Epithelial cell of proximal tubule (primary cell): ENCODE results near the gene APCDD1. TPM values are rescaled to one million over a fixed set of nuclear protein-coding genes. Genes with fewer than 3 reads are reported as not detected.

ENCODE experiments used
- DNase-seq: peaks from one replicate; pipeline ENCODE4 v3.0.0-alpha.2; 2011; ENCODE audit warnings: low read depth
- H3K4me3 ChIP-seq: 2 replicates; pipeline ENCODE4 v1.5.1; 2011; ENCODE audit warnings: low read depth, mild to moderate bottlenecking, low read length
- CTCF ChIP-seq: conservative IDR thresholded peaks from 2 replicates; pipeline ENCODE4 v1.5.1; 2012; ENCODE audit warnings: low read depth, mild to moderate bottlenecking, low read length
- total RNA-seq: library from RNA; depleted of rRNA; stranded (reverse); fragments of >200 nt; gene quantifications from 2 replicates; pipeline ENCODE4 v1.2.3, GENCODE V29; 2015

Gene APCDD1
- total RNA-seq, 1 donor from 2014 or later, result not detected

GRCh38 chr18:10412933-10413332 is 41.5 kb upstream of the APCDD1 start:
- DNase-seq, result no peak
- no peak overlapping the region for H3K4me3 ChIP-seq
- TF ChIP-seq CTCF, result no peak

- no peak overlapping the region for H3K4me3 ChIP-seq
- no peak for DNase-seq
- no peak for TF ChIP-seq CTCF
Measured at GRCh38 chr18:10413722-10414121, 40.7 kb upstream of the APCDD1 start.

GRCh38 chr18:10414293-10414842 is 40.1 kb upstream of the APCDD1 start:
- no peak for TF ChIP-seq CTCF
- no peak overlapping the region for H3K4me3 ChIP-seq
- DNase-seq, result no peak

- H3K4me3 ChIP-seq, result no peak overlapping the region
- DNase-seq, result no peak
- no peak for TF ChIP-seq CTCF
Measured at GRCh38 chr18:10416065-10416464, 38.4 kb upstream of the APCDD1 start.

GRCh38 chr18:10417191-10417590 is 37.2 kb upstream of the APCDD1 start:
- H3K4me3 ChIP-seq, result no peak overlapping the region
- no peak for TF ChIP-seq CTCF
- DNase-seq, result no peak

GRCh38 chr18:10417664-10418063 is 36.8 kb upstream of the APCDD1 start:
- no peak for TF ChIP-seq CTCF
- no peak for DNase-seq

GRCh38 chr18:10418836-10419235 is 35.6 kb upstream of the APCDD1 start:
- no peak for DNase-seq
- no peak for TF ChIP-seq CTCF
- no peak overlapping the region for H3K4me3 ChIP-seq

More at GRCh38 chr18:10417664-10418063, 36.8 kb upstream of the APCDD1 start:
- no peak overlapping the region for H3K4me3 ChIP-seq
